K562 (cell line): ENCODE data around the gene DAP. TPM values are rescaled to one million over a fixed set of nuclear protein-coding genes. Genes with fewer than 3 reads are reported as not detected.

Experiments used
- ARHGAP35 ChIP-seq: fragments of 450-650 bp; IDR thresholded peaks from 2 replicates; pipeline ENCODE4 v1.6.1; 2018; ENCODE audit not compliant: partially characterized antibody
- BACH1 ChIP-seq: fragments of 200-800 bp; sonication (Bioruptor generic); IDR thresholded peaks from 2 replicates; pipeline ENCODE4 v1.6.1; 2016; ENCODE audit warnings: missing genetic modification characterization, missing compliant biosample characterization
- CEBPB ChIP-seq: fragments of 450-650 bp; IDR thresholded peaks from 2 replicates; pipeline ENCODE4 v1.6.1; 2016; ENCODE audit warnings: missing genetic modification characterization, missing compliant biosample characterization
- CHD2 ChIP-seq: IDR thresholded peaks from 2 replicates; pipeline ENCODE4 v1.6.1; 2011; ENCODE audit warnings: low read depth, low read length
- DPF2 ChIP-seq: fragments of 450-650 bp; IDR thresholded peaks from 2 replicates; pipeline ENCODE4 v1.6.1; 2016
- EHMT2 ChIP-seq: fragments of 450-650 bp; IDR thresholded peaks from 2 replicates; pipeline ENCODE4 v1.6.1; 2018; ENCODE audit warnings: antibody characterized with exemption
- L3MBTL2 ChIP-seq: fragments of 450-650 bp; IDR thresholded peaks from 2 replicates; pipeline ENCODE4 v1.6.1; 2016; ENCODE audit warnings: mild to moderate bottlenecking, moderate library complexity
- MAFF ChIP-seq: IDR thresholded peaks from 2 replicates; pipeline ENCODE4 v1.6.1; 2012; ENCODE audit warnings: low read length, improper control_type of control experiment
- MAFG ChIP-seq: fragments of 450-650 bp; conservative IDR thresholded peaks from 2 replicates; pipeline ENCODE4 v1.6.1; 2016; ENCODE audit warnings: missing genetic modification characterization, missing compliant biosample characterization
- MAFK ChIP-seq: IDR thresholded peaks from 2 replicates; pipeline ENCODE4 v1.6.1; 2011; ENCODE audit warnings: low read length, improper control_type of control experiment
- MTA3 ChIP-seq: fragments of 450-650 bp; formaldehyde crosslinking; IDR thresholded peaks from 2 replicates; pipeline ENCODE4 v1.6.1; 2017; ENCODE audit warnings: mild to moderate bottlenecking, borderline replicate concordance
- NFE2L1 ChIP-seq: fragments of 450-650 bp; IDR thresholded peaks from 2 replicates; pipeline ENCODE4 v1.6.1; 2016; ENCODE audit warnings: missing genetic modification characterization, low read depth, mild to moderate bottlenecking, missing compliant biosample characterization, moderate library complexity, borderline replicate concordance
- RAD21 ChIP-seq, 2 experiments: fragments of 250-450 bp in 1 of 2; fragments of 450-650 bp in 1 of 2; sonication (Bioruptor Pico) in 1 of 2; formaldehyde crosslinking in 1 of 2; IDR thresholded peaks in 1 of 2; conservative IDR thresholded peaks in 1 of 2; 2 replicates each; pipeline versions ENCODE4 v1.4.0 to v1.8.0; 2020 to 2022; ENCODE audit warnings: mild to moderate bottlenecking in 2 of 2, moderate library complexity in 1 of 2
- RCOR1 ChIP-seq, 2 experiments: IDR thresholded peaks; 2 replicates each; pipeline ENCODE4 v1.6.1; 2012; ENCODE audit warnings: low read depth in 2 of 2, low read length in 2 of 2, borderline replicate concordance in 1 of 2, improper control_type of control experiment in 1 of 2
- STAG1 ChIP-seq: sonication (generic); formaldehyde crosslinking; IDR thresholded peaks from 2 replicates; pipeline ENCODE4 v1.5.0; 2020; ENCODE audit warnings: missing genetic modification reagents, borderline replicate concordance
- TEAD1 ChIP-seq, 2 experiments: fragments of 450-650 bp in 1 of 2; sonication (generic) in 1 of 2; formaldehyde crosslinking; IDR thresholded peaks; 2 replicates each; pipeline versions ENCODE4 v1.4.0 to v1.8.0; 2020 to 2022; ENCODE audit warnings: mild to moderate bottlenecking in 2 of 2, missing genetic modification reagents in 1 of 2
- TRIM24 ChIP-seq, 2 experiments: fragments of 450-650 bp; IDR thresholded peaks; 2 replicates each; pipeline ENCODE4 v1.6.1; 2016
- ZNF316 ChIP-seq: fragments of 450-650 bp; IDR thresholded peaks from 2 replicates; pipeline ENCODE4 v1.6.1; 2016
- polyA plus RNA-seq, 8 experiments: library from polyadenylated mRNA; depleted of rRNA in 4 of 8; stranded (reverse) in 5 of 8; unstranded in 3 of 8; fragments of >200 nt; fragmentation: Nextera tagmentation in 2 of 8; fragmentation: Illumina TruSeq in 1 of 8; extraction: Ambion mirVana in 2 of 8; extraction: Trizol in 1 of 8; gene quantifications; 2 replicates each; pipeline versions ENCODE4 v1.2.1 to v1.2.3, GENCODE V29; 2011 to 2014; ENCODE audit warnings: inconsistent platforms in 1 of 8, missing spikeins in 1 of 8
- total RNA-seq, 7 experiments: library from RNA; depleted of rRNA in 6 of 7; stranded (reverse); fragments of >200 nt in 6 of 7; fragmentation: Illumina TruSeq in 2 of 7; extraction: Trizol in 2 of 7; gene quantifications; 2 replicates each; pipeline versions ENCODE4 v1.2.1 to v1.2.3, GENCODE V29; 2011 to 2021; ENCODE audit warnings: low replicate concordance in 1 of 7
- TF ChIP-seq, protein P1 (sequence below): fragments of 450-650 bp; IDR thresholded peaks from 2 replicates; pipeline ENCODE4 v1.6.1; 2016; ENCODE audit warnings: mild to moderate bottlenecking

The DAP gene
- total and polyA plus RNA-seq, 9 of the 15 experiments (the other 6 are each of a cell fraction or from before 2014, with no cell fraction given): 14.1 to 151 (median 34.5) TPM

DNA sequence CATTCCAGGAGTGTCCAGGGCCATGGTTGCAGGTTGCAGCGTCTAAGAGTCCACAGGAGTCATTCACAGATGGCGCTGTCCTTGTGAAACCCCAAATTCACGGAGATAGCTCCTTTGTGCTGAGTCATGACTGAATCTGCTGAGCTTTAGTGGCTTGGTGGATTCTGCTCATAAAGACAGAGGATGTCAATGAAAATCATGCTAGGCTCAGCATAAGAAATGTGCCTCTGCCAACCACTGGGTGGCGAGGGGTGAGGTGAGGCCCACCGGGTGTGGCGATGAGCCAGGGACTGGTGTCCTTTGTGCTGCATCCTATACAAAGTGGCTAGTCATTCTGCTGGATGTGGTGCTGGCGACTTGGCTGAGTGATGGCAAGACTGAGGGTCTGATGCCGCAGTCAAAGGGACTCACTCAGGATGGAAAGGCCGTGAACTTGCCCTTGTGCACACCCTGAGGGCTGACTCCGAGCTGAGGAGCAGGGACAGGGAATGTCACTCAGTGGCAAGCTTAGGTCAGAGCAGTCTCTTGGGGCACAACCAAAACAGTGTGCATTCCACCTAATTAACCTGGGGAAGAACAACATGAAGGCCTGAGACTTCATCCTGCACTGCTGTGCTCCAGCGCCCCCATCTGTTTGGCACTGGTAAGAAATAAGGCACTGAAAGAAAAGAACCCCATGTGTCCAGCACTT lies 71.5 kb downstream of the DAP start (continued):
- TF ChIP-seq, protein P1, sequence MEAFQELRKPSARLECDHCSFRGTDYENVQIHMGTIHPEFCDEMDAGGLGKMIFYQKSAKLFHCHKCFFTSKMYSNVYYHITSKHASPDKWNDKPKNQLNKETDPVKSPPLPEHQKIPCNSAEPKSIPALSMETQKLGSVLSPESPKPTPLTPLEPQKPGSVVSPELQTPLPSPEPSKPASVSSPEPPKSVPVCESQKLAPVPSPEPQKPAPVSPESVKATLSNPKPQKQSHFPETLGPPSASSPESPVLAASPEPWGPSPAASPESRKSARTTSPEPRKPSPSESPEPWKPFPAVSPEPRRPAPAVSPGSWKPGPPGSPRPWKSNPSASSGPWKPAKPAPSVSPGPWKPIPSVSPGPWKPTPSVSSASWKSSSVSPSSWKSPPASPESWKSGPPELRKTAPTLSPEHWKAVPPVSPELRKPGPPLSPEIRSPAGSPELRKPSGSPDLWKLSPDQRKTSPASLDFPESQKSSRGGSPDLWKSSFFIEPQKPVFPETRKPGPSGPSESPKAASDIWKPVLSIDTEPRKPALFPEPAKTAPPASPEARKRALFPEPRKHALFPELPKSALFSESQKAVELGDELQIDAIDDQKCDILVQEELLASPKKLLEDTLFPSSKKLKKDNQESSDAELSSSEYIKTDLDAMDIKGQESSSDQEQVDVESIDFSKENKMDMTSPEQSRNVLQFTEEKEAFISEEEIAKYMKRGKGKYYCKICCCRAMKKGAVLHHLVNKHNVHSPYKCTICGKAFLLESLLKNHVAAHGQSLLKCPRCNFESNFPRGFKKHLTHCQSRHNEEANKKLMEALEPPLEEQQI: no peak
- TF ChIP-seq MAFF: peak; percentile 95
- 0 out of 2 replicates have a peak, but pooled peaks have one; percentile 14 for TF ChIP-seq CEBPB (tag)
- TF ChIP-seq TRIM24 (IDR thresholded peaks at IDR 0.05): 0 out of 4 replicates have a peak, but pooled peaks of 1 of the 2 experiments have one; percentile 9
- TF ChIP-seq L3MBTL2: peak; percentile 29; the same call in 1 of the 2 replicates
- TF ChIP-seq ZNF316: peak; percentile 99
- peak; percentile 96 for TF ChIP-seq NFE2L1 (tag)
- 0 out of 2 replicates have a peak, but pooled peaks have one; percentile 37 for TF ChIP-seq DPF2
- no peak for TF ChIP-seq ARHGAP35
- TF ChIP-seq RAD21 (CRISPR knock-in tag; conservative IDR thresholded peaks at IDR 0.05 in 1 of 2, IDR thresholded peaks at IDR 0.05 in 1 of 2): peak; percentile 19 to 74; a peak in 2 of 4 replicates
- TF ChIP-seq EHMT2: no peak
- TF ChIP-seq BACH1: peak; percentile 97
- TF ChIP-seq MAFG (tag): peak; percentile 100
- peak; percentile 95 for TF ChIP-seq MAFK
- TF ChIP-seq MTA3: 0 out of 2 replicates have a peak, but pooled peaks have one; percentile 4
- no peak for TF ChIP-seq TEAD1 (CRISPR knock-in tag; IDR thresholded peaks at IDR 0.05)
- TF ChIP-seq STAG1 (CRISPR knock-in tag): peak; percentile 69; the same call in 1 of the 2 replicates
- peak; percentile 17; the same call in 1 of the 2 replicates for TF ChIP-seq CHD2
- 0 out of 4 replicates have a peak, but pooled peaks of 1 of the 2 experiments have one; percentile 22 for TF ChIP-seq RCOR1 (IDR thresholded peaks at IDR 0.05; ENCODE audit: borderline replicate concordance in 1 of 2, low read depth in 2 of 2, low read length in 2 of 2)
- TF ChIP-seq, all 486 proteins: peak for 25
